GM12878 (cell line): Measurements from ENCODE around the gene ZSWIM9. TPM values are rescaled to one million over a fixed set of nuclear protein-coding genes. Genes with fewer than 3 reads are reported as not detected.
"Not testable (repeated sequence)": the region's sequence is repeated elsewhere in the genome, so short reads cannot be mapped to it uniquely, and the experiment has no call there.

Experiments used
- ATAC-seq: fragments of 200-7000 bp; cut with Tn5 transposase; 3 replicates; pipeline ENCODE4 v1.9.1; 2020; ENCODE audit warnings: mild to moderate bottlenecking, moderate library complexity
- BruUV-seq: library from RNA; stranded (reverse); fragments of 400-500 nt; replicated peaks from 2 replicates; lab custom pipeline; 2021; lab: Mats Ljungman, UMichigan
- CTCF ChIA-PET: fragments of 300-600 bp; sonication (Branson Sonifier 250); formaldehyde crosslinking; extraction: SDS; loops from one replicate; lab custom pipeline; 2021; ENCODE audit warnings: inconsistent platforms; lab: Yijun Ruan, JAX
- POLR2A ChIA-PET: fragments of 350-600 bp; formaldehyde crosslinking; extraction: SDS; loops from one replicate; lab custom pipeline; 2021; ENCODE audit warnings: inconsistent platforms; lab: Charles Lee
- RAD21 ChIA-PET: fragments of 300-600 bp; sonication (Branson Sonifier 250); formaldehyde crosslinking; loops from one replicate; lab custom pipeline; 2023; ENCODE audit warnings: antibody characterized with exemption; ENCODE audit not compliant: unreplicated experiment; lab: Charles Lee
- SMC1A ChIA-PET: fragments of 300-600 bp; sonication (Branson Sonifier 250); formaldehyde crosslinking; loops from one replicate; lab custom pipeline; 2023; ENCODE audit not compliant: unreplicated experiment, uncharacterized antibody; lab: Charles Lee
- DNase-seq: peaks from one replicate; pipeline ENCODE4 v3.0.0-alpha.2; 2011; ENCODE audit warnings: low read depth, low spot score
- FAIRE-seq: peaks from 3 replicates; lab custom pipeline; 2011; peaks lifted over from hg19 to GRCh38; lab: Jason Lieb, UNC
- H2AFZ ChIP-seq: 2 replicates; pipeline ENCODE4 v1.6.0; 2011; ENCODE audit warnings: low read depth, low read length, control low read depth; ENCODE audit not compliant: control insufficient read depth
- H3K27ac ChIP-seq: 2 replicates; pipeline ENCODE4 v1.5.1; 2011; ENCODE audit warnings: control low read depth; ENCODE audit not compliant: control insufficient read depth, insufficient read depth
- H3K27me3 ChIP-seq, 2 experiments: replicated peaks in 1 of 2; 2 replicates each; pipeline versions ENCODE4 v1.6.0 to v1.6.1; 2011; ENCODE audit warnings: low read length in 1 of 2; ENCODE audit not compliant: control insufficient read depth in 2 of 2, insufficient read depth in 2 of 2
- H3K36me3 ChIP-seq, 2 experiments: 2 replicates each; pipeline ENCODE4 v1.5.1; 2011; ENCODE audit warnings: low read length in 1 of 2; ENCODE audit not compliant: control insufficient read depth in 2 of 2, insufficient read depth in 2 of 2
- H3K4me1 ChIP-seq: 2 replicates; pipeline ENCODE4 v1.6.1; 2011; ENCODE audit warnings: mild to moderate bottlenecking, low read length, moderate library complexity, mixed read lengths; ENCODE audit not compliant: control insufficient read depth, insufficient read depth
- H3K4me2 ChIP-seq: 2 replicates; pipeline ENCODE4 v1.6.0; 2011; ENCODE audit warnings: control low read depth; ENCODE audit not compliant: control insufficient read depth, insufficient read depth
- H3K4me3 ChIP-seq: fragments of 200-600 bp; sonication (generic); 2 replicates; pipeline ENCODE4 v1.5.1; 2016
- H3K79me2 ChIP-seq: 2 replicates; pipeline ENCODE4 v1.6.0; 2011; ENCODE audit warnings: low read length; ENCODE audit not compliant: control insufficient read depth, insufficient read depth
- H3K9ac ChIP-seq: 2 replicates; pipeline ENCODE4 v1.8.0; 2011; ENCODE audit warnings: low read length, control low read depth, mixed read lengths; ENCODE audit not compliant: control insufficient read depth, insufficient read depth
- H3K9me3 ChIP-seq: replicated peaks from 3 replicates; pipeline ENCODE4 v1.5.1; 2011; ENCODE audit warnings: mild to moderate bottlenecking, low read length; ENCODE audit not compliant: control insufficient read depth, insufficient read depth
- H4K20me1 ChIP-seq: 2 replicates; pipeline ENCODE4 v1.6.0; 2011; ENCODE audit not compliant: control insufficient read depth, insufficient read depth
- BCL11A ChIP-seq: IDR thresholded peaks from 2 replicates; pipeline ENCODE4 v1.6.1; 2011; ENCODE audit warnings: low read depth, low read length
- CHD2 ChIP-seq: IDR thresholded peaks from 2 replicates; pipeline ENCODE4 v1.6.1; 2011; ENCODE audit warnings: low read depth, low read length, improper control_type of control experiment, borderline replicate concordance
- FOXK2 ChIP-seq: fragments of 450-650 bp; IDR thresholded peaks from 2 replicates; pipeline ENCODE4 v1.6.1; 2017; ENCODE audit warnings: mild to moderate bottlenecking, moderate library complexity
- GATAD2B ChIP-seq: fragments of 450-650 bp; conservative IDR thresholded peaks from 2 replicates; pipeline ENCODE4 v1.6.1; 2017; ENCODE audit warnings: low read depth, mild to moderate bottlenecking, moderate library complexity
- HDAC6 ChIP-seq: fragments of 200-600 bp; sonication (generic); IDR thresholded peaks from one replicate; pipeline ENCODE4 v1.8.0; 2017; ENCODE audit warnings: antibody characterized with exemption; ENCODE audit not compliant: unreplicated experiment
- MAX ChIP-seq: IDR thresholded peaks from 2 replicates; pipeline ENCODE4 v1.6.1; 2012; ENCODE audit warnings: low read depth, low read length, improper control_type of control experiment
- MEF2B ChIP-seq: fragments of 450-650 bp; IDR thresholded peaks from 2 replicates; pipeline ENCODE4 v1.6.1; 2018; ENCODE audit warnings: mild to moderate bottlenecking, moderate library complexity; ENCODE audit not compliant: partially characterized antibody, poor library complexity, severe bottlenecking
- MTA3 ChIP-seq: IDR thresholded peaks from 2 replicates; pipeline ENCODE4 v1.6.1; 2012; ENCODE audit warnings: low read length, inconsistent platforms, borderline replicate concordance
- MYB ChIP-seq: fragments of 150-350 bp; IDR thresholded peaks from 2 replicates; pipeline ENCODE4 v1.6.1; 2014; ENCODE audit warnings: mild to moderate bottlenecking, low read depth, low read length, borderline replicate concordance
- NBN ChIP-seq: fragments of 450-650 bp; IDR thresholded peaks from 2 replicates; pipeline ENCODE4 v1.6.1; 2016
- NR2C2 ChIP-seq: IDR thresholded peaks from 2 replicates; pipeline ENCODE4 v1.6.1; 2011; ENCODE audit warnings: borderline replicate concordance, low read depth; ENCODE audit not compliant: control insufficient read depth, insufficient read length
- PKNOX1 ChIP-seq: fragments of 450-650 bp; IDR thresholded peaks from 2 replicates; pipeline ENCODE4 v1.6.1; 2016; ENCODE audit warnings: mild to moderate bottlenecking
- RB1 ChIP-seq: fragments of 450-650 bp; formaldehyde crosslinking; IDR thresholded peaks from 2 replicates; pipeline ENCODE4 v1.6.1; 2017; ENCODE audit warnings: mild to moderate bottlenecking, borderline replicate concordance
- SRF ChIP-seq, 2 experiments: IDR thresholded peaks; 2 replicates each; pipeline ENCODE4 v1.6.1; 2011; ENCODE audit warnings: low read depth in 2 of 2, low read length in 2 of 2, mild to moderate bottlenecking in 1 of 2, moderate library complexity in 1 of 2
- ZNF274 ChIP-seq: IDR thresholded peaks from one replicate; pipeline ENCODE4 v1.8.0; 2011; ENCODE audit not compliant: insufficient read length, insufficient read depth
- ZZZ3 ChIP-seq: IDR thresholded peaks from 2 replicates; pipeline ENCODE4 v1.6.1; 2011; ENCODE audit warnings: low read depth; ENCODE audit not compliant: control insufficient read depth, insufficient read length
- WGBS: methylation state at CpG from one replicate; pipeline ENCODE4 v1.1.6; 2016; ENCODE audit warnings: low lambda C conversion rate; ENCODE audit not compliant: insufficient replicate concordance, insufficient coverage; ENCODE audit errors: missing lambda C conversion rate; 5-methylcytosine and 5-hydroxymethylcytosine counted together
- in situ Hi-C: fragments of 300-500 bp; cut with MboI; formaldehyde crosslinking; loops from 9 replicates; pipeline ENCODE4 v1.14.3; 2018; ENCODE audit warnings: mixed read lengths
- intact Hi-C: fragments of 100-400 bp; cut with micrococcal nuclease; formaldehyde crosslinking; loops from one replicate; pipeline ENCODE4 v1.14.2; 2022; ENCODE audit not compliant: unreplicated experiment
- polyA plus RNA-seq, 11 experiments: library from polyadenylated mRNA; depleted of rRNA in 4 of 11; unstranded in 6 of 11; stranded (reverse) in 5 of 11; fragments of >200 nt; fragmentation: Nextera tagmentation in 4 of 11; fragmentation: Illumina TruSeq in 1 of 11; extraction: Ambion mirVana in 4 of 11; extraction: Trizol in 1 of 11; gene quantifications; 1 replicate in 1 of 11; 2 replicates in 10 of 11; pipeline versions ENCODE4 v1.2.1 to v1.2.3, GENCODE V29; 2011 to 2016; ENCODE audit warnings: inconsistent platforms in 2 of 11, missing spikeins in 2 of 11, low read depth in 1 of 11
- total RNA-seq, 4 experiments: library from RNA; depleted of rRNA in 3 of 4; stranded (reverse); fragments of >200 nt in 3 of 4; fragmentation: Illumina TruSeq in 1 of 4; extraction: Trizol in 1 of 4; gene quantifications; 2 replicates each; pipeline versions ENCODE4 v1.2.1 to v1.2.3, GENCODE V29; 2013 to 2021

Gene ZSWIM9
- total and polyA plus RNA-seq, 10 of the 15 experiments (the other 5 are each of a cell fraction or from before 2014, with no cell fraction given): 0.29 to 6.2 (median 1.4) TPM; not detected in 1

GRCh38 chr19:48218997-48219396 lies 48.5 kb downstream of the ZSWIM9 start:
- ATAC-seq (no peak), FAIRE-seq (no peak), DNase-seq (no peak)
- intact Hi-C loops: no loop called here
- RAD21 ChIA-PET: no interaction called here
- Histone ChIP-seq H3K36me3 (peaks cover 0 to 17% of the 10 kb centered on the region in 2 experiments; a peak in 2 of 4 replicates), H4K20me1 (no peaks in the 10 kb centered on the region), H3K4me2 (no peak overlapping the region), H3K4me3 (no peak overlapping the region), H3K27me3 (no peaks in the 10 kb centered on the region), H3K79me2 (no peaks in the 10 kb centered on the region), H3K9me3 (no peaks in the 10 kb centered on the region), H2AFZ (no peak overlapping the region), H3K27ac (no peak overlapping the region), H3K9ac (no peak overlapping the region), H3K4me1 (no peaks in the 10 kb centered on the region)
- POLR2A ChIA-PET: interaction anchor here (0.7 kb wide), 1 partner anchor 10 kb away, joined by 4 read pairs; no protein-coding TSS in a partner anchor
- BruUV-seq: no TSS peak
- SMC1A ChIA-PET: interaction anchor here (0.6 to 2.8 kb wide), 2 partner anchors 14 to 114 kb away, joined by 3 to 15 read pairs; no protein-coding TSS in a partner anchor
- CTCF ChIA-PET: interaction anchor here (1.1 kb wide), 1 partner anchor 255 kb away, joined by 3 read pairs; no protein-coding TSS in a partner anchor
- in situ Hi-C loops: no loop called here
- no peak for TF ChIP-seq HDAC6
- no peak for TF ChIP-seq MAX
- no peak for TF ChIP-seq SRF (IDR thresholded peaks at IDR 0.05; ENCODE audit: low read depth in 2 of 2, low read length in 2 of 2)
- no peak for TF ChIP-seq FOXK2
- no peak for TF ChIP-seq BCL11A
- TF ChIP-seq ZZZ3: no peak
- TF ChIP-seq ZNF274: no peak
- no peak for TF ChIP-seq RB1
- TF ChIP-seq PKNOX1: no peak
- TF ChIP-seq NBN: no peak
- TF ChIP-seq GATAD2B: no peak
- no peak for TF ChIP-seq MEF2B
- no peak for TF ChIP-seq CHD2
- TF ChIP-seq MTA3: no peak
- TF ChIP-seq NR2C2: no peak
- no peak for TF ChIP-seq MYB
- 54% methylated on average over 6 of the region's 6 CpGs for WGBS

GRCh38 chr19:48220784-48221183 lies 50.3 kb downstream of the ZSWIM9 start:
- H4K20me1 ChIP-seq, H3K4me3 ChIP-seq, POLR2A ChIA-PET, H3K9me3 ChIP-seq, intact Hi-C loops, FAIRE-seq, H3K27me3 ChIP-seq, H3K27ac ChIP-seq, H3K4me1 ChIP-seq, BruUV-seq, RAD21 ChIA-PET, H3K79me2 ChIP-seq, H2AFZ ChIP-seq, DNase-seq, in situ Hi-C loops, H3K4me2 ChIP-seq, H3K9ac ChIP-seq, ATAC-seq, CTCF ChIA-PET: not testable (repeated sequence)
- SMC1A ChIA-PET: interaction anchor here (1.1 kb wide), 1 partner anchor 17 kb away, joined by 3 read pairs; no protein-coding TSS in a partner anchor
- WGBS: 97% methylated on average over 3 of the region's 3 CpGs
- H3K36me3 ChIP-seq: peaks cover 0 to 14% of the 10 kb centered on the region in 2 experiments; a peak in 2 of 4 replicates
